HG02763 (cell line): ENCODE results near the gene STEAP4.

Source experiments
- ATAC-seq: cut with Tn5 transposase; IDR thresholded peaks from one replicate; pipeline ENCODE4 v1.9.1; 2021; ENCODE audit warnings: mild to moderate bottlenecking, moderate library complexity; ENCODE audit not compliant: unreplicated experiment

Gene STEAP4

GRCh38 chr7:88314061-88314491, 7.4 kb upstream of the STEAP4 start:
- ATAC-seq = no peak

- no peak for ATAC-seq
Measured at GRCh38 chr7:88312061-88312663, 5.5 kb upstream of the STEAP4 start.

- ATAC-seq = no peak
Measured at GRCh38 chr7:88311675-88312036, 5.0 kb upstream of the STEAP4 start.

- ATAC-seq = no peak
Measured at GRCh38 chr7:88310956-88311674, 4.4 kb upstream of the STEAP4 start.

- no peak for ATAC-seq
Measured at GRCh38 chr7:88309819-88310218, 3.1 kb upstream of the STEAP4 start.

- ATAC-seq = no peak
Measured at GRCh38 chr7:88307823-88308222, 1.1 kb upstream of the STEAP4 start.

GRCh38 chr7:88307412-88307811, 718 bp upstream of the STEAP4 start:
- no peak for ATAC-seq

GRCh38 chr7:88305044-88305443, 1.6 kb downstream of the STEAP4 start:
- ATAC-seq = no peak

GRCh38 chr7:88302486-88302885, 4.2 kb downstream of the STEAP4 start:
- no peak for ATAC-seq

GRCh38 chr7:88301924-88302323, 4.8 kb downstream of the STEAP4 start:
- ATAC-seq = no peak

GRCh38 chr7:88300401-88300945, 6.2 kb downstream of the STEAP4 start:
- no peak for ATAC-seq

GRCh38 chr7:88299126-88299525, 7.6 kb downstream of the STEAP4 start:
- no peak for ATAC-seq

- ATAC-seq = no peak
Measured at GRCh38 chr7:88293866-88294265, 12.8 kb downstream of the STEAP4 start.

- no peak for ATAC-seq
Measured at GRCh38 chr7:88291398-88292173, 15.1 kb downstream of the STEAP4 start.

GRCh38 chr7:88290491-88290890, 16.2 kb downstream of the STEAP4 start:
- no peak for ATAC-seq

- no peak for ATAC-seq
Measured at GRCh38 chr7:88289564-88290025, 17.1 kb downstream of the STEAP4 start.

- no peak for ATAC-seq
Measured at GRCh38 chr7:88281749-88282148, 24.9 kb downstream of the STEAP4 start.

- ATAC-seq = no peak
Measured at GRCh38 chr7:88280801-88281200, 25.9 kb downstream of the STEAP4 start.

GRCh38 chr7:88279323-88279722, 27.4 kb downstream of the STEAP4 start:
- ATAC-seq = no peak

- ATAC-seq = no peak
Measured at GRCh38 chr7:88278881-88279280, 27.8 kb downstream of the STEAP4 start.

- ATAC-seq = no peak
Measured at GRCh38 chr7:88276605-88277153, 30.0 kb downstream of the STEAP4 start.
